GM18519 (cell line): ENCODE results near the gene SPEN.

Experiments used
- ATAC-seq: cut with Tn5 transposase; IDR thresholded peaks from one replicate; pipeline ENCODE4 v1.9.1; 2021; ENCODE audit warnings: mild to moderate bottlenecking, moderate library complexity; ENCODE audit not compliant: unreplicated experiment, low FRiP score

Gene SPEN

DNA sequence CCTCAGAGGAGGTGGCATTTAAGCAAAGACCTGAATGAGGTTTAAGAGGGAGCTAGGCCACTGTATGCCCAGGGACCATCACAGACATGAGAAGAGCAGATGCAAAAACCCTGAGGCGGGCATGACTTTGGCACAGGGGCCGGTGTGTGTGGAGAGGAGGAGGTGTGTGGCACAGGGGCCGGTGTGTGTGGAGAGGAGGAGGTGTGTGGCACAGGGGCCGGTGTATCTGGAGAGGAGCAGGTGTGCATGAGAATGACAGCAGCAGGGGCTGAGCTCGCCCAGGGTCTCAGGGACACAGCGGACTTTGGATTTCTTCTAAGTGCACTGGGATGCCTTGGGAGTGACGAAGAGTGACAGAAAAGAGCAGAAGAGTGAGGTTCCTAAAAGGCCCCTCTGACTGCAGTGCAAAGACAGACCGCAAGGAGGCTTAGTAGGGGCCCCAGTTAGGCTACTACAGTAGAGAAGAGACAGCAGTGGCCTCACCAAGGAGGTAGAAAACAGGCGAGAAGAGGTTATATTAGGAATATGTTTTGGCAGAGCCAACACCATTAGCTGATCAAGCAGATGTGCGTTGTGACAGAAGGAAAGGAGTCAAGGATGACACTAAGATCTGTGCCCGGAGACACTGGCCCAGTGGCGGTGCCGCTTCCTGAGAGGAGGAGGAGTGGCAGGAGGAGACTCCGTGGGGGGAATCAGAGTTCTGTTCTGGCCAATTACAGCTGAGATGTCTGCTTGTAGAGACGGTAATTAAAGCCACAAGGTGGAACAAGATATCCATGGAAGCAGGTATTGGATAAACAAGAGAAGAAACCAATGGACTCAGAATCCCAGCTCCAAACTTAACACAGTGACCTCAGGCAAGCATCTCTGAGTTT is 110.0 kb downstream of the SPEN start:
- no peak for ATAC-seq

DNA sequence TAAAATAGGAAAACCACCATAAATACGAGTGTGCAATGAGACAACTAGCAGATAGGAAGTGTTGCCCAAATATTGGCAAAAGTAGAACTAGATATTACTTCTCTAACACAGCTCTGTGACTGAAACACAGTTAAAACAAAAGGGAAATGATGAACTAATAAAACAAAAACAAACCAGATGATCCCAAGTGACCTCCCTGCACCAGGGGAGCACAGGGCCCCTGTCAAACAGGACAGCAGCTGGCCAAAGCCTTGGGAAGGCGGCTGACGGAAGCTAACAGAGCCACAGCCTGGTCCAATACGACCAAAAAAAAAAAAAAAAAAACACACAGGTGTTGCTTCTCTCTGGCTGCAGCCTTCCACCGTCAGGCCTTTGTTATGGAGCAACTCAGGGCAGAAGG is 110.6 kb downstream of the SPEN start:
- no peak for ATAC-seq

DNA sequence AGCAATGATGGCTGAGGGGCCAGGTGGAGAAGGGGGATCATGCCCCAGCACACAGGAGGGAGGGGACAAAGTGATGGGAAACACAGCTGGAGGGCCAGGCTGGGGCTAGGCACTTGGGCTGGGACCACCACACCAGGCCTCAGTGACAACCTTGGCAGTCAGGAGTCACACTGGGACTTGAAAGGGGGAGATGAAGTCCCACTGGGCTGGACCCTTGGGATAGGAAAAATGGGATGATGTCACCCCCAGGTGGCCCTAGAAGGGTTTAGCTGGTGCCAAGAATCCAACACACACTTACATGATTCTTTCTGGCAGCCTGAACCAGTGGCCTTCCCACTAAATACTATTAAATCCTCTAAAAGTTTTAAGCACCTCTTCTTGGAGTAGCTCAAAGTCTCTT is 111.3 kb downstream of the SPEN start:
- ATAC-seq = no peak

DNA sequence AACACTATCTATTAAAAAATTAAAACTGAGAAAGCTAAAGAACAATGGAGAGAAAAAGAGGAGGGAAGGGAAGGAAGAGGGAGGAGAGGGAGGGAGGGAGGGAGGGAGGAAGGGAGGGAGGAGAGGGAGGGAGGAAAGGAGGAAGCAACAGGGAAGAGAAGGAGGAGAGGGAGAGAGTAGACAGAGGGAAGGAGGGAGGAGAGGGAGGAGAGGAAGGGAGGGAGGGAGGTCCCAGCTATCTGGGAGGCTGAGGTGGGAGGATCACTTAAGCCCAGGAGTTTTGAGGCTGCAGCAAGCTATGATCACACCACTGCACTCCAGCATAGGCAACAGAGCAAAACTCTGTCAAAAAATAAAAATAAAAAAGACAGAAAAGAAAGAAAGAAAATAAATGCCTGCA is 111.9 kb downstream of the SPEN start:
- no peak for ATAC-seq

DNA sequence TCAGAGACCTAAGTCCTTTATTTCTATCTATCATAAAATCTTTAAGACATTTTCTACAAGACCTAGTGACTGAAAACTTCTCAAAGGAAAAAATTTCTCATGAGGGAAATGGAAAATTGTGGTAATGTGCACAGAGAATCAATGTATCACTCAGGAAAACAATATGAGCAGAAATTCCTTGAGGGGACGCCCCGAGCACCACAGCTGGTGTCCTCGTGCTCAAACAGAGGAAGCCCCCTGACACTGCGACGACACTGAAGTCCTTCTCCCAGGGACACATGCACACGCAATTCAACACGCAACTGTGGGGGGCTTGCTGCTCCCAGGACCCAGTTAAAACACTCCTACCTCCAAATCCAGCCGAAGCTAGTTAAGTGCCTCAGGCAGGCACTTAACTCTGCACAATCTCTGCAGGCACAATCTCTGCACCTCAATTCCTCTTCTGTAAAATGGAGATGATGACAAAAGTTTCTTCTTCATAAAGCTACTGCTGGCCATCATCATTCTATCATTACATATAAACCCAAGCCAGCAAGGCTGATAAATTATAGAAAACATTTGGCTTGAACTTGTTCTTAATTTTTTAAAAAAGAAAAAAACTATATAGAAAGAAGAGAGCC is 112.4 kb downstream of the SPEN start:
- ATAC-seq = no peak

DNA sequence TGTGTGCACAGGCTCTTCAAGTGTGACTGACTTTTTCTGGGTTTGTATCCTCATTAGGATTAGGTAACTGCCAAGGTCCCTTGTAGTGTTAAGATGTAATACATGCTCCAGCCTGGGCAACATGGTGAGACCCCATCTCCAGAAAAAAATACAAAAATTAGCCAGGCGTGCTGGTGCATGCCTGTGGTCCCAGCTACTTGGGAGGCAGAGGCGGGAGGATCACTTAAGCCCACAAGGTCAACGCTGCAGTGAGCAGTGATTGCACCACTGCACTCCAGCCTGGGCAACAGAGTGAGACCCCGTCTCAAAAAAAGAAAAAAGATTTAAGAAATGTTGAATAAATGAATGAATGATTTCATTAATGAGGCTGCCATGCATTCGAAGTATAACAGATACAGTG is 113.3 kb downstream of the SPEN start:
- ATAC-seq = no peak

DNA sequence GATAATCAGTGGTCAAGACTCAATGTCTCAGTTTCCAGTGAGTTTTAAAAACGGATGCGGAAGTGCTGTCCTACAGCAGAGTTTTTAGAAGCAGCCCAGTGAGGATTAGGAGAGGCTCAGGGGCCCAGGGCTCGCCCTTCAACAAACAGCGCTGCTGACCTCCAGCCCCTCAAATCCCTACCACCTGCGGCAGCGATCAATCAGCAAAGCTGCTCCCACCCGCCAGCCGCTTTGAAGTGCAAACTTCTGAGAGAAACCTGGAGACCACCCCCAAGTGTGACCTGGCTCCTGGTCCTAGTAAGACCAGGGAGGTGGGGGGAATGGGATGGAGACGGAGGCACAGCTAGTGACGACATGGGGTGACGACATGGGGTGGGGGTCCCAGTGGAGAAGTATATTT is 114.0 kb downstream of the SPEN start:
- ATAC-seq = no peak

DNA sequence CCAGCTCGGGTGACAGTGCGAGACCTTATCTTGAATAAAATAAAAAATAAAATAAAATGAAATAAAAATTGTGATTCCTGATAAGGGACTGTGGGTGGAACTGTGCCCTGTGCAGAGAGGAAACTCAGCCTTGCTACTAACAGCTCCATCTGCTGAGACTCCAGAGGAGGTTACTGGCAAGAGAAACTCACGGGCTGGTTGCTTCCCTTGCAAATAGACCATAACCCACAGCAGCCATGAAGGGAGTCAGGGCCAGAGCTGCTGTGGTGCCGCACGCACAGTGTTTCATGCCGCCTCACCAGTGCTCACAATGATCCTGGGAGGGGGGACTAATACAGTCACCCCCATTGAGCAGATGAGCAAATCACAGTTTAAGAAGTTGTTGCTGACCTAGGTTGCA is 114.7 kb downstream of the SPEN start:
- no peak for ATAC-seq

DNA sequence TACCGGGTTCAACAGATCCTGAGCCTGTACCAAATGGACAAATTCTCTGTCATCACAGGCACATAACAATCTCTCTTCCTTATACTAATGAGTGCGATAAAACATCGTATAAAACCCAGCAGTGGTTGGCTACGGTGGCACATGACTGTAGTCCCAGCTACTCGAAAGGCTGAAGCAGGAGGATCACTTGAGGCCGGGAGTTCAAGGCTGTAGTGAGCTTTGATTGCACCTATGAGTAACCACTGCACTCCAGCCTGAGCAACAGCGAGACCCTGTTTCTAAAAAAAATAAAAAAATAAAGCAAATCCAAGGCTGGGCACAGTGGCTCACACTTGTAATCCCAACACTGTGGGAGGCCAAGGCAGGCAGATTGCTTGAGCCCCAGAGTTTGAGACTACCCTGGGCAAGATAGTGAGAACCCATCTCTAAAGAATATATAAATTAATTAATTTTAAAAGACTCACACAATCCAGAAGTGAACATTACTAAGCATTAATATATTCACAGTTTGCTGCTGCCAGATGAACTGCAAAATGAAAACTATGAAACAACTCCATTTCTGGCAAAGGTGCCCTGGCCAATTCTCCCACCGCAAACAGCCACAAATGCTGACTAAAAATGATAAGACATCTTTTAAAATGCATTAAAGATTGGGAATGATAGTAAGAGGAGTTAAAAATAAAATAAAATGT is 115.3 kb downstream of the SPEN start:
- no peak for ATAC-seq

DNA sequence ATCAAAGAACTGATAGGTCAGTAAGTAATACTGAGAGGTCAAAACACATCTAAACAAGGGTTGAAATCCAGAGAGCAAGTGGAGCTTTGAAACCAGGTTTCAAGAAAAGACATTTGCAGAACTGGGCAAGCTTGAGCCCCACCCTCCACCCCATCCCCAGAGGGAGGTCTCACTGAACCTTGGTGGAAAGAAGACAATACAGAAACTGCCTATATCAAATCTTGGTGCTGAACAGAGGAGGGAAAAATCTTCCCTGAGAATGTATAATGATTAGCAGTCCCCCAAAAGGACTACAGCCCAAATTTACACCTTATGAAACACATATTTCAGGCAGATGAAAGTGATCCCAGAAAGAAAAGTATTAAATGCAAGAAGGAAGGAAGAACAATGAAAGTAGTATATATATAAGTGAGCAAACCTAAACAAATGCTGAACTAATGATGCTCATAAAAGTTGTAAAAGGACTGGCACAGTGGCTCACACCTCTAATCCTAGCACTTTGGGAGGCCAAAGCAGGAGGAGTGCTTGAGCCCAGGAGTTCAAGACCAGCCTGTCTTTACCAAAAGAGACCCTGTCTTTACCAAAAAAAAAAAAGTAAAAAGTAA is 116.0 kb downstream of the SPEN start:
- no peak for ATAC-seq

DNA sequence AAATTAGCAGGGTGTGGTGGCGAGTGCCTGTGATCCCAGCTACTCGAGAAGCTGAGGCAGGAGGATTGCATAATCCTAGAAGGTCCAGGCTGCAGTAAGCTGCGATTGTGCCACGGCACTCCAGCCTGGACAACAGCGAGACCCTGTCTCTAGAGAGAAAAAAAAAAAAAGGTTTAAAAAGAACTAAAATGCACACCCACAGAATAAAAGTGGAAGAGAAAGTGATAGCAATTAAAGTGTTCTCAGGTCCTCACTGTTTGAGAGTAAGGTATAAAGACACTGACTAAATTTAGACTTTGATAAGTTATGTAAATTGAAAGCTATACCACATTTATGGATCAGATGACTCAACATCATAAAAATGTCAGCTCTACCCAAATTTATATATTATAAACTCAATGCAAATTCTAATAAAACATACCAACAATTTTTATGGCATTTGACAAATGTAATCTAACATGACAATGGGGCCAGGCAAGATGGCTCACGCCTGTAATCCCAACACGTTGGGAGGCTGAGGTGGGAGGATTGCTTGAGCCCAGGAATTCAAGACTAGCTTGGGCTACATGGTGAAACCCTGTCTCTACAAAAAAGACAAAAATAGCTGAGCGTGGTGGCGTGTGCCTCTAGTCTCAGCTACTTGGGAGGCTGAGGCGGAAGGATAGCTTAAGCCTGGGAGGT is 116.6 kb downstream of the SPEN start:
- peak; percentile 30 for ATAC-seq

DNA sequence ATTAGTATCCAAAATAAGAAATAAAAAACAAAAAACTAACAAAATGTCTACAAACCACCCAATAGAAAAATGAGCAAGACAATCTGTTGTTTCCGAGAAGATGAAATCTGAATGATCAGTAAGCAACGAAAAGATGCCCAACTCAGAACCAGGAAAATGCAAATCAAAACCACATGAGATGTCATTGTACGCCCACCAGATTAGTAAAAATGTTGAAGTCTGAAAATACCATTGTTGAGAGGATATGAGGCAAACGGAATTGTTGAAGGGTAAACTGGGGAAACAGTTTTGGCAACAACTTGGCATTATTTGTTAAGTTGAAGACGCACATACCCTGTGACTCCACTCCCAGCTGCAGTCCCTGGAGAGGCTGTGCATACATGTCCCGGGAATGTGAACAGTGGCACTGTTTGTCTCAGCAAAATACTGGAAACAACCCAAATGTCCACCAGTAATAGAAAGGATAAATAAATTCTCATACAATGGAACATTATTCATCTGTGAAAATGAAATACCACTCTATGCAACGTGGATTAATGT is 117.8 kb downstream of the SPEN start:
- no peak for ATAC-seq

DNA sequence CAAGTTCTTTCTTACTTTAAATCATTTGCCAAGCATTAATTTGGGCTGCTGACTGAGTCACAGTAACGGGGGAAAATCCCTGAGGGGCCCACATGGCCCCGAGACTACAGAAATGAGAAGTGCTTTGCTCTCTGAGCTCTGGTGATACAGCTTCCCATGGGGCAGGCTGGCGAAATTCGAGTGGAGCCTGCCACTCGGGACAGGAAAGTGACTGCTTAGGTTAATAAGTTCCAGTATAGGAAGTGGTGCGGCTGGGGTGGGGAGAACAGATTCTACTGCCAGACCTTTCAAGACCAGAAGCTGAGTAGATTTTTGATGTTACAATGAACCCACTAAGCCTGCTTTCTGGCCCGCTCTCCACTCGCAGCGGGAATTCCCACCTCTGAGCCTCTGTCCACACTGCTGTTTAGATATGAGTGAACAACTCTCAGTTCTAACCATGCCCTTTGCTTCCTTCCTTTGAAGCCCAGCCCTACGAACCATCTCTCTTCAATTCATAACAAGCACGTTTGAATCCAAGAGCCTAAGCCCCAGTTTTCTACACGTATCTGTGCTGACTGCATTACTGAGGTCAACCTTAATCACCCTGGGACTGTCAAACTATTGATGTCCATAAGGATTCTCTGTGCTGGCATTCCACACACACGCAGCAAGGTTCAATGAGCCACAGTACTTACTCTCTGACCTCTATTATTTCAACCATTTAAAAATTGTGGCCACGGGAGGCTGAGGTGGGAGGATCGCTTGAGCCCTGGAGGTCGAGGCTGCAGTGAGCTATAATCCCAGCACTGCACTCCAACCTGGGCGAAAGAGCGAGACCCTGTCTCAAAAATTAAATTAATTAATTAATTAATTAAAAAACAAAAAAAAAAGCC is 118.8 kb downstream of the SPEN start:
- no peak for ATAC-seq

DNA sequence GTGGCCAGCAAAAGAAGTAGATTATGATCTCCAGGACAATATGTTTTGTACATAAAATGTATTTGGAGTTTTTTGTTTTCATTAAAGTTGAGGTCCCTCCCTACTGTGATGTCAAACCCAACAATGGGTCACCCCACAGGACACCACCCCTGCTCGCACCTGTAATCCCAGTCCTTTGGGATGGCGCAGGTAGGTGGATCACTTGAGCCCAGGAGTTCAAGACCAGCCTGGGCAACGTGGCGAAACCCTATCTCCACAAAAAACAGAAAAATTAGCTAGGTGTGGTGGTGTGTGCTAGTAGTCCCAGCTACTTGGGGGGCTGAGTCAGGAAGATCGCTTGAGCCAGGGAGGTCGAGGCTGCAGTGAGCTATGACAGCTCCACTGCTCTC is 119.4 kb downstream of the SPEN start:
- ATAC-seq = no peak

DNA sequence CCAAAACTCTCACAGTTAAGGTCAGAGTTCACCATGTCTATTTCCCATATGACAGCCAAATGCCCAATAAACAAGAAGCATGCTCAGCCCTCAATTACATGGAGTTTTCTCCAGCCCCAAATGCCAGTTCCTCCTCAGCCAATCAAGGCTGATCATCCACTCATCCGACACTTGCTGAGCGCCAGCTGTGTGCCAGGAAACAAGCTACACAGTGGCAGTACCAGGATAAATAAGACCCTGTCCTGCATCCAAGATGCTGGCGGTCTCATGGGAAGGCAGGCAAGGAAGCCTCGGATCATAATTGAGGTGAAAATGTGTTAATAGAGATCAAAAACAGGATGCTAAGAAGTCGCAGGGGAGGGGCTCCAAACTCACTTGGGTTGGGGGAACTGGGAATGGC is 120.7 kb downstream of the SPEN start:
- no peak for ATAC-seq

DNA sequence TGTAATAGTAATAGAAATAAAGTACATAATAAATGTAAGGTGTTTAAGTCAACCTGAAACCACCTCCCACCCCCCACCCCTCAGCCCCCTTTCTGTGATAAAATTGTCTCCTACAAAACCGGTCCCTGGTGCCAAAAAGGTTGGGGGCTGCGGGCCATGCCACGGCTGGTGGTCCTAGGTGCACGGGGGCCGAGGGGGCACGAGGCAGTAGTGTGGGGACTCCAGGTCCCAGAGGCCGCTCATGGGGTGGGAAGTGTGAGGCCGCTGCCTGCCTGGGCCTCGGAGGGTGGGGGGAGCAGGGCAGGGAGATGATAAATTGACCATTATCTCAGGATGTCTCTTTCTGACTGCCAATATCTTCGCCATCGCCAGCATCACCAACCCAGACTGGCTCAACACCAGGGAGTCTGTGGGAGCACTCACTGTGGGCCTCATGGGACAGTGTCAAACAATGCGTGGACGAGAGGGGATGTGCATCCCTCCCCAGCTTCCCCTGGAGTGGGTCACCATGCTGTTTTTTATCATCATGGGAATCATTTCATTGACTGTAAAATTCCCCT is 121.9 kb downstream of the SPEN start:
- ATAC-seq = no peak

DNA sequence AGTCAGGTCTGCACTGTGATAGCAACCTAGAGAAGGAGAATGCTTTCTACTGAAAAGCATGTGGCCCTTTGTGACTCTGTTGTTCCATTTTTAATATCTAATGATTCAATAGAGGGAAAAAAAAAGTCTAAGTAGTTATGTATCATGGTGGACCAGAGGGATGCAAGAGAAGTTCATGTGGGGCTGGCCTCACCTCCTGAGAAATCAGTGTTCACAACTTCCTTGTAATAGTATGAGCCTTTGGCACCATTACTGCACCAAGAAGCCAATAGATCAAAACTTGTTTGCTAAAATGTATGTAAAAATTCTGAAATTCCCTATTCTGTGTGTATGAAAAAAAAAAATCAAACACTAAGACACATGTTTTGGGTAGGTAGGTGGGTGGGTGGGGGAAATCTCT is 123.4 kb downstream of the SPEN start:
- no peak for ATAC-seq

DNA sequence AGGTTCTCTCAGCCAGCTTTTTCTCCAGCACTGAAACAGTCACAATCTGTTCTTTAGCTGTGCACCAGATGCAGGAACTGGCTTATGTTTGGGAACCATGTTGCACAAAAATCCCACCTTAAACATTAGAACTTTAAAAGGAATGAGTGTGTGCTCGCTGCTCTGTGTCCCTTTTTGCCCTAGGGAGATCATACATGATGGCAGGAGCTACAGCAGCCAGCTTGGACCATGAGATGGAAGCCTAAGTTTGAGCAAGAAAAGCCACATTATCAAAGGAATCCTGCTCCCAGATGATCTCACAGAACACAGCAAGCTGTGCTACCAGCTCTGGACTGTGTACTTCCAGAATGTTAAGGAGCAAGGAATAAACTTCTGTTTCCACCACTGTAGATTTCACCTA is 124.9 kb downstream of the SPEN start:
- no peak for ATAC-seq

DNA sequence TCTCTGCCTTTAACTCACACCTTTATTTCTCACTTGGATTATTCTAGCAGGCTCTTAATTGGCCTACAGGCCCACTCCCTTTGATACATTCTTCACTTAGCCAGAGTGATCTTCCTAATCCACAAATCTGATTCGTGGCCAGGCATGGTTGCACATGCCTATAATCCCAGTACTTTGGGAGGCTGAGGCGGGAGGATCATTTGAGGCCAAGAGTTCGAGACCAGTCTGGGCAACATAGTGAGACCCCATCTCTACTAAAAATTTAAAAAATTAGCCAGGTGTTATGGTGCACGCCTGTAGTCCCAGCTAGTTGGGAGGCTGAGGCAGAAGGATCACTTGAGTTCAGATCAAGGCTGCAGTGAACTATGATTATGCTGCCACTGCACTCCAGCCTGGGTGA is 126.3 kb downstream of the SPEN start:
- no peak for ATAC-seq
